NCI-H187 treated with DMSO at 0.1 percent for 48 hours (cell line): ENCODE measurements around the gene C1QTNF4.
A peak's percentile ranks its signal among the peaks of the same experiment; 100 is the strongest.
"Not testable (repeated sequence)": the region's sequence is repeated elsewhere in the genome, so short reads cannot be mapped to it uniquely, and the experiment has no call there.

Experiments used
- DNase-seq: peaks from one replicate; lab custom pipeline; 2025; lab: John Stamatoyannopoulos, UW

The C1QTNF4 gene

GRCh38 chr11:47593934-47594855 is at the start of gene C1QTNF4:
Gene C1QTNF4 (minus strand): TSS chr11:47594411. CDS start chr11:47590810, 3,601 bp downstream.
- no peak for DNase-seq

DNA sequence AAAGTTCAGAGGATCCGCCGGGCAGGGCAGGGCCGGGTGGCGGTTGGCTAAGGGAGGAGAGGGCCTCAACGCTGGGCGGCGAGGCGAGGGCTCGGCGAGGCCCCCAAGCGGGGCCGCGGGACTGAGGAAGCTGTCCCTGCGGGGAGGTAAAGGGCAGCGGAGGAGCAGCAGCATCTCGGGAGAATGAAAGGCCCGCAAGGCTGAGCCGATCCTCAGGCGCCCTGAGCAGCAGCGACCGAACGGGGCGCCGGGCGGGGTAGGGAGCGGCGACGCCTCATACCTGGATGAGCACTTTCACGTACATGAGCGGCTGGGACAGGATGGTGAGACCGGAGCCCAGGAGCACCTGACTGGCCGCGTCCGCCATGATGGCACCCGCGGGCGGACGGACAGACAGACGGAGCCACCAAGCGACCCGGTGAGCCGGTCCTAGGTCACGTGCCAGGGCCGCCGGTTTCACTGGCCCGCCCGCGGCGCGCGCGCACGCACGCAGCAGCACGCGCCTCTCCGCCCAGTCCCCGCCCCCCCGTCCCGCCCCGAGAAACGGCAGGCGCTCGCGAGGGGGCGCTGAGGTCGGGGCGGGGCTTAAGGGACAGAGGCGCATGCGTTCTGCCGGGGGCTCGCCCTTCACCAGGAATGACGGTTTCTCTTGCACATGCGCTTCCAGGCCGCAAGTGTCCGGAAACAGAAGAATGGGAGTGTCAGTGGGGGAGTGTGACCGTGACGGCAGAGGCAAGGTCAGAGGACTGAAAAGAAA is 48.1 kb upstream of the C1QTNF4 start, which contains the start of gene MTCH2:
Gene MTCH2 (minus strand): TSS at position 461 of the 757 bp plus-strand sequence. CDS start 94 bp downstream, at position 367.
- peak; percentile 92 for DNase-seq

- DNase-seq, result no peak
These were observed 47.4 kb upstream of the C1QTNF4 start for GRCh38 chr11:47641600-47642098.

- not testable (repeated sequence) for DNase-seq
These were observed 46.3 kb upstream of the C1QTNF4 start for GRCh38 chr11:47640506-47640905.

DNA sequence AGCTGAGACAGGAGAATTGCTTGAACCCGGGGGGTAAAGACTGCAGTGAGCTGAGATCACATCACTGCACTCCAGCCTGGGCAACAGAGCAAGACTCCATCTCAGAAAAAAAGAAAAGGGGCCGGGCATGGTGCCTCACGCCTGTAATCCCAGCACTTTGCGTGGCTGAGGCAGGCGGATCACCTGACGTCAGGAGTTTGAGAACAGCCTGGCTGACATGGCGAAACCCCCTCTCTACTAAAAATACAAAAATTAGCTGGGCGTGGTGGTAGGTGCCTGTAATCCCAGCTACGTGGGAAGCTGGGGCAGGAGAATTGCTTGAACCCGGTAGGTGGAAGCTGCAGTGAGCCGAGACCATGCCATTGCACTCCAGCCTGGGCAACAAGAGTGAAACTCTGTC is 42.1 kb upstream of the C1QTNF4 start:
- DNase-seq, result not testable (repeated sequence)

GRCh38 chr11:47631473-47631872 is 37.3 kb upstream of the C1QTNF4 start:
- no peak for DNase-seq

GRCh38 chr11:47628026-47628425 is 33.8 kb upstream of the C1QTNF4 start:
- no peak for DNase-seq

GRCh38 chr11:47626234-47626633 is 32.0 kb upstream of the C1QTNF4 start:
- DNase-seq, result no peak

- no peak for DNase-seq
These were observed 26.7 kb upstream of the C1QTNF4 start for GRCh38 chr11:47620836-47621378.

DNA sequence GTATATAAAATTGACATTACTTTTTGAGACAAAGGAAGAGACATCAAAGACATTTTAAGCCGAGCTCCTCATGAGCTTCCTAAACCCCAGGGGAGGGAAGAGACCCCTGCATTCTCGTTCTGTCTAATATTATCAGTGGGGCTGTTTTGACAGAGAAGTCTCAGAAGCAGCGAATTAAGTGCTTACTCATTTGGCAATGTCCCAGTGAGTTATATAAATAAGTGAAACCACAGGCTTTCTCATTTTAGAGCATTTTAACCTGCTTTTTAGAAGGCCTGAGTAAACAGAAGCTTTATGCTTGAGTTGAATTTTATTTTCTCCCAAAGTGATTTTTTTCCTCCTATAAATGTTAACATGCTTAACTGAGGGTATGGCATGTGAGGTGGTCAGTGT is 23.2 kb upstream of the C1QTNF4 start:
- no peak for DNase-seq

DNA sequence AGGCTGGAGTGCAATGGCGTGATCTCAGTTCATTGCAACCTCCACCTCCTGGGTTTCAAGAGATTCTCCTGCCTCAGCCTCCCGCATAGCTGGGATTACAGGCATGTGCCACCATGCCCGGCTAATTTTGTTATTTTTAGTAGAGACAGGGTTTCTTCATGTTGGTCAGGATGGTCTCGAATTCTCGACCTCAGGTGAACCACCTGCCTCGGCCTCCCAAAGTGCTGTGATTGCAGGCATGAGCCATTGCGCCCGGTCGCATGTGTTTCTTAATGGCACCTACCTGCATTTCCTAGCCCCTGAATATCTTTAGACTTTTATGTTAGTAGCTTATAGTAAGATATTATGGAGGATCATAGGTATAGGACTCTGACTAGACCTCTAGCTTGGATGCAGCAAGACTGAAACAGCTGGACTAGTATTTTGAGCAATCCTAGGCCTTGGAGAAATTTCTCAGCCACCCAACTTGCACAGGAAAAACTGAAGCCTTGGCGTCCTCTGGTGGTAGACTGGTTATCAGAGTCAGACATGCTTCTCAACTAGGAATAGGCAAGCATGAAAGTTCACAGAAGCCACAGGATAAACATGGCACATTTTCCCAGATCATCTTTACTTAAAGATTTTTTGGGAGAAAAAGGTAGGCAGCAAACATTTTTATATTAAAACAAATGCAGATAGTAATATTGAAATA is 22.7 kb upstream of the C1QTNF4 start:
- no peak for DNase-seq

GRCh38 chr11:47615249-47615648 is 21.0 kb upstream of the C1QTNF4 start:
- no peak for DNase-seq

- DNase-seq, result no peak
These were observed 17.2 kb upstream of the C1QTNF4 start for GRCh38 chr11:47611348-47611794.

DNA sequence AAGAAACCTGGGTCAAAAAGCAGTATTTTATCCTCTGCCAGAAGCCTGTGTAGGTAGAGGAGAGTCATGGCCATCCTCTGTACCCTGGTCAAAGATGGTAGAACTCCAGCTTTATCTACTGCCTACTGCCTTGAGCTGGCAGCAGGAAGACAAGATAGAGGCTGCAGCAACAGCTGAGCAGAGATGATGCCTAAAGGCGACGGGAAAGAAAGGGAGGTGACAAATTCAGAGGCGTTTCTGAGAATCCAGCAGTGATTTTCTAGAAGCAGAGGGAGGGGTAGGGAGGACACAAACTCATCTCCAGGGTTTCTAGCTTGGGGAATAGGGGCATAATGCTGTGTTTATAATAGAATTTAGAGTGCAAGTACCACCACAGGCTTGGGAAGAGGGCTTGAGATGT is 15.5 kb upstream of the C1QTNF4 start:
- DNase-seq, result no peak

GRCh38 chr11:47607380-47607779 is 13.2 kb upstream of the C1QTNF4 start:
- no peak for DNase-seq

- no peak for DNase-seq
These were observed 12.5 kb upstream of the C1QTNF4 start for GRCh38 chr11:47606731-47607130.

DNA sequence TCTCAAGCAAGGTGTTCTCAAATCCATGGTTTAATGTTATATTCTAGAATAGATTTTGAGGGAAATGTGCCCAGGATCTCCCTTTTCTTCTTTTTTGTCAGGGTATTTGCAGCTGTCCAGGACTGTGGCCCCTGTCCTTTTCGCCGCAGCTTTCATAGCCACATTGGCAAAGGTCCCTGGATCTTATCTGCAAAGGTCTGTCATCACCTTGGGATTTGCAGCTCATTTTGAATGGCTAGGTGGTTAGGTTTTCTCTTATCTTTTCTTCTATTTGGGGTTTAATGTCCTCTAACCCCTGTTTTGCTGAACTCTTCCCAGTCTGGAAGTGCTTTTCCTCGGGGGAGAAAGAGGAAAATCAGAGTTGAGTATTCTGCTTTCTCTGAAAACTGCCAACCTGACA is 11.7 kb upstream of the C1QTNF4 start:
- no peak for DNase-seq

DNA sequence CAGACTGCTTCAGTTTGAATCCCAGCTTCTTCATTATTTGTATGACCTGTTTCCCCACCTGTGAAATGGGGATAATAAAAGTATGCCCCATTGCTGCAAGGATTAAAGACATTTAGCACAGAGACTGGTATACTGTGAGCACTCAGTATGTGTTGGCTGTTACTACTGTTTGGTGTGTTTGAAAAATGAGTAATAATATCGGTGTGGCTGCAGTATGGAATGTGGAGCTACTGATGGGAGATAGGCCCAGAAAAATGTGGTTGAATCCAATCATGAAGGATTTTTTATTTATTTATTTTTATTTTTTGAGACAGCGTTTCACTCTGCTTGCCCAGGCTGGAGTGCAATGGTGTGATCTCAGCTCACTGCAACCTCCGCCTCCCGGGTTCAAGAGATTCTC is 9.1 kb upstream of the C1QTNF4 start:
- no peak for DNase-seq

DNA sequence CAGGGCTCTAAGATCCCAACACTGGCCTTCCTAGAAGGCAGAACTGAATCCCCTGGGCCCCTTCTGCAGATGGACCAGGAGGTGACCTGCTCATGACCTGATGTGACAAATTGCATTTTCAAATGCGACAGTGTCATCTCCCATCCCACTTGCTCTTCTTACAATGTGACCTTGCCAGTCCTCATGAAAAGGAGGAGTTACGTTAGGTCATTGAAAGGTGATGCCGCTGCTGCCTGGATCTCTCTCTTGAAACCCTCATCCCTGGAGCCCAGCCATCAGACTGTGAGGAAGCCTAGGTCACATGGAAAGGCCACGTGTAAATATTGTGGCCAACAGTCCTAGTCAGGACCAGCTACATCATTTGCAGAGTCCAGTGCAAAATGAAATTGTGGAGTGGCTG is 5.7 kb upstream of the C1QTNF4 start:
- DNase-seq, result no peak

DNA sequence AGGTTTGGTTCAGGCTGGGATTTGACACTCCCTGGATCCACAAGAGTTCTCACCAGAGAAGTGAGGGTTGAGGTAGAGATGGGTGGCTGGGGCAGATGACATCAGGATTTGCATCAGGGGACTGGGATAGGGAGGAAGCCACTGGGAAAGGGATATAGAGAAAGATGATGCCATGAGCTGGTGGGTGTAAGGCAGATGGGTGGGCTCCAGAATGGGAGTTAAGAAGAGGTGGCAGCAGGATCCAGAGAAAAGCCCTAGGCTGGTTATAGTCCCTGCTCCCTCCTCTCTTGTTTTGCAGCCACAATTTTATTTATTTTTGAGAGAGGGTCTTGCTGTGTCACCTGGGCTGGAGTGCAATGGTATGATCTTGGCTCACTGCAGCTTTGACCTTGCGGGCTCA is 1.8 kb upstream of the C1QTNF4 start:
- no peak for DNase-seq

DNA sequence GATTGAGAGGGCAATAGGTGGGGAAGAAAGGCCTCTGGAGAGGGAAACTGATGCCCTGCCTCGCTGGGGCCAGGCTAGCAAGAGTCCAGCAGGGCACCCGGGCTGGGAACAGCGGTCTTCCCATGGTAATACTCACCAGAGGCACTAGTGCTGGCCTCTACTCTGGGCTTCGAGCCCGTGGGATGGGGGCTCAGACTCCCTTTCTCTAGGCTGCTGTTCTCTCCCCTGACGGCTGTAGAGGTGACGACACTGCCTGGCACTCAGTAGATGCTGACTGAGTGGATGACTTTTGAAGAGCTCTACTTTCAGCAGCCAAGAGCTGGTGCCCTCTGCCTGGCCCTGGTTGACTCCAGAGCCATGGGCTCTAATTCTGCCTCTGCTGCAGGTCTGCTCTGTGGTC is 818 bp upstream of the C1QTNF4 start:
- DNase-seq, result no peak

DNA sequence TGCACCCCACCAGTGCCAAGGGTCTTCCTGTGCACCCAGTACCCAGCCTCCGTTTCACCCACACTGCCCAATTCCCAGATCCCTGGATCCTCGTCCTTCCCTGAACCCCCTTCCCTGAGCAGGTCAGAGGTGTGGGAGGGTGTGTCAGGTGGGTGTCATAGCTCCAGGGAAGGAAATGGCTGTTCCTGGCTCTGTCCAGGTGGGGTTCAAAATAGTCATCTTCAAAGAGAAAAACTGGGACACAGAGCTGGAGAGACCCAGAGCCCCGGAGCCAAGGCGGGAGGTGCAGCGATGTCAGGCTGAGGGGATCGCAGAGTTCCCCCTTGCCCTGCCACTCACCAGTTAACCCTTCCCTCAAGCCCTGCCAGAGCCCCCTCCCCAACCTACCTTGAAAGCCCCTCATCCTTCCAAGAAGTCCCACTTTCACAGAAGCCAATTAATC is 698 bp downstream of the C1QTNF4 start:
- no peak for DNase-seq
